OCI-LY7 (cell line): ENCODE data around the gene CCSAP. TPM values are rescaled to one million over a fixed set of nuclear protein-coding genes. Genes with fewer than 3 reads are reported as not detected.

Source experiments
- BruUV-seq: library from RNA; stranded (reverse); fragments of 400-500 nt; replicated peaks from 2 replicates; lab custom pipeline; 2021; lab: Mats Ljungman, UMichigan
- CTCF ChIA-PET: fragments of 300-600 bp; sonication (Branson Sonifier 250); formaldehyde crosslinking; loops from one replicate; lab custom pipeline; 2022; ENCODE audit warnings: antibody characterized with exemption; ENCODE audit not compliant: unreplicated experiment; lab: Charles Lee
- POLR2A ChIA-PET: fragments of 300-600 bp; sonication (Branson Sonifier 250); formaldehyde crosslinking; loops from one replicate; lab custom pipeline; 2022; ENCODE audit warnings: antibody characterized with exemption; lab: Charles Lee
- DNase-seq: peaks from one replicate; pipeline ENCODE4 v3.0.0-alpha.2; 2015; ENCODE audit warnings: low spot score
- H2AFZ ChIP-seq: fragments of 200-600 bp; sonication (generic), shearing (Covaris generic); 2 replicates; pipeline ENCODE4 v1.6.1; 2014; ENCODE audit warnings: mild to moderate bottlenecking, antibody characterized with exemption, low read length, moderate library complexity
- H3K27ac ChIP-seq: fragments of 200-600 bp; sonication (generic); 2 replicates; pipeline ENCODE4 v1.5.1; 2014; ENCODE audit warnings: mixed run types, low read depth, mild to moderate bottlenecking, moderate library complexity, low read length, inconsistent platforms; ENCODE audit not compliant: poor library complexity, severe bottlenecking
- H3K36me3 ChIP-seq: fragments of 200-600 bp; sonication (generic); 2 replicates; pipeline ENCODE4 v1.6.1; 2014; ENCODE audit warnings: mild to moderate bottlenecking, antibody characterized with exemption, low read length, moderate library complexity, mixed read lengths; ENCODE audit not compliant: insufficient read depth
- H3K4me1 ChIP-seq: fragments of 200-600 bp; sonication (generic); 2 replicates; pipeline ENCODE4 v1.5.1; 2014; ENCODE audit warnings: mild to moderate bottlenecking, low read length; ENCODE audit not compliant: insufficient read depth, poor library complexity, severe bottlenecking
- H3K4me2 ChIP-seq: fragments of 200-600 bp; sonication (generic); 2 replicates; pipeline ENCODE4 v1.6.1; 2014; ENCODE audit warnings: mild to moderate bottlenecking, low read length
- H3K4me3 ChIP-seq: fragments of 200-600 bp; sonication (generic); 2 replicates; pipeline ENCODE4 v1.5.1; 2014; ENCODE audit warnings: mild to moderate bottlenecking, low read depth, low read length; ENCODE audit not compliant: poor library complexity, severe bottlenecking
- H3K79me2 ChIP-seq: fragments of 200-600 bp; sonication (generic); 2 replicates; pipeline ENCODE4 v1.6.1; 2016; ENCODE audit warnings: low read depth, mild to moderate bottlenecking, low read length, moderate library complexity, mixed read lengths; ENCODE audit not compliant: insufficient read depth
- H3K9me2 ChIP-seq: fragments of 200-600 bp; sonication (generic); 2 replicates; pipeline ENCODE4 v1.6.1; 2016; ENCODE audit warnings: mild to moderate bottlenecking, low read length, mixed read lengths; ENCODE audit not compliant: insufficient read depth
- H3K9me3 ChIP-seq: fragments of 200-600 bp; sonication (generic); 2 replicates; pipeline ENCODE4 v1.6.1; 2014; ENCODE audit warnings: mild to moderate bottlenecking, mixed run types, low read length, mixed read lengths
- H4K20me1 ChIP-seq: fragments of 200-600 bp; sonication (generic); 2 replicates; pipeline ENCODE4 v1.6.1; 2014; ENCODE audit warnings: mild to moderate bottlenecking, antibody characterized with exemption, low read length, moderate library complexity, mixed read lengths; ENCODE audit not compliant: insufficient read depth
- CTCF ChIP-seq: fragments of 200-600 bp; sonication (generic); conservative IDR thresholded peaks from 2 replicates; pipeline ENCODE4 v1.5.1; 2014; ENCODE audit warnings: mild to moderate bottlenecking, antibody characterized with exemption, low read length, moderate library complexity, mixed read lengths
- EZH2phosphoT487 ChIP-seq: fragments of 200-600 bp; sonication (generic); IDR thresholded peaks from 2 replicates; pipeline ENCODE4 v1.6.1; 2018; ENCODE audit warnings: low read depth, borderline replicate concordance, mild to moderate bottlenecking, mixed run types, antibody characterized with exemption, low read length, moderate library complexity, mixed read lengths
- intact Hi-C: fragments of 100-400 bp; cut with micrococcal nuclease; formaldehyde crosslinking; loops from one replicate; pipeline ENCODE4 v1.10.0; 2022; ENCODE audit not compliant: unreplicated experiment
- total RNA-seq, 2 experiments: library from RNA; depleted of rRNA in 1 of 2; stranded (reverse); fragments of >200 nt in 1 of 2; shearing (Covaris generic) in 1 of 2; gene quantifications; 2 replicates each; pipeline ENCODE4 v1.2.3, GENCODE V29; 2014 to 2022

The CCSAP gene
- total RNA-seq, 2 experiments from 2014 or later, result 10.5 to 15.7 TPM

DNA sequence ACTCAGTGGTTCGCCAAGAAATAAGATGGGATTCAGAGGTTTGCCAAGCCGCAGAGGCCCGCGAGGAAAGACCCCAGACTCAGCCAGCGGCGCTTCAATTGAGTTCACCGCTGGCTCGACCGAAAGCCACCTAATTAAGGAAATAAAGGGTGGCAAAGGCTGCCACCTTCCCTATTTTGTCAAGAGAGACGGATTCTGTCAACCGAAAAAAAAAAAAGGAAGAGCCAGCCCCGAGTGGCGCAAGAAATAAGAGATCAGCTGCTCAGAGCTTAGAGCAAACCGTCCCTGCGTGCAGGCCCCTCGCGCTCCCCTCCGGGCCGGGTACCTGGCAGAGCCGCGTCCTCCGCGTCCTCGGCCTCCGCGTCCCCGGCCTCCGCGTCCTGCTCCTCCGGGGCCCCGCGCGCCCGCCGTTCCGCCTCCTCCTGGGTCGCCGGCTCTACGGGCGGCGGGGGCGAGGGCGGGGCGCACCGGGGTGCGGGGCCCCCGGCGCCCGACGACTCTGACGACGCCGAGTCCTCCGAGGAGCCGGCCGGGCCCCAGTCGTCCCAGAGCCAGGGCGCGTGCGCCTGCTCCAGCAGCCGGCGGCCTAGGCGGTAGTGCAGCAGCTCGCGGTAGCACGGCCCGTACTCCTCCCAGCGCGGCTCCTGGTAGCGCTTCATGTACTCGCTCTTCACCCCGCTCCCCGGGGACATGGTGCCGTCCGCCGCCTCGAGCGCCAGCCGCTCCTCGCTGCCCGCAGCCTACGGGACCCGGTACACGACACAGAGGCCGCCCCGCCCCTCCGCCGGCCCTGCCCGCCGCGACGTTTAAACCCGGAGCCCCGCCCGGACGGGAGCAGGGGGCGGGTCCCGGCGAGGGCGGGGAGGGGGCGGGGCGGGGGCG is 832 bp downstream of the CCSAP start:
- Histone ChIP-seq H3K36me3 (no peaks in the 10 kb centered on the region), H3K9me3 (no peaks in the 10 kb centered on the region), H4K20me1 (0 out of 2 replicates have a peak, but pooled peaks cover 6% of the 10 kb centered on the region), H3K27ac (peak overlapping the region; percentile 70), H3K4me3 (peak overlapping the region; percentile 79), H3K79me2 (peaks cover 48% of the 10 kb centered on the region), H3K4me2 (peak overlapping the region; percentile 100), H2AFZ (peak overlapping the region; percentile 26; the same call in 1 of the 2 replicates), H3K4me1 (peaks cover 38% of the 10 kb centered on the region), H3K9me2 (no peaks in the 10 kb centered on the region)
- ChIA-PET CTCF (no interaction called here), POLR2A (interaction anchor here (0.6 to 2.3 kb wide), 6 partner anchors 8 to 138 kb away, joined by 3 to 6 read pairs (median 3); no protein-coding TSS in a partner anchor)
- intact Hi-C loops, result loop anchor here (1.0 to 5.0 kb wide), 6 partner anchors 71 to 855 kb away; partner anchors contain the start of genes ABCB10, NUP133, RAB4A and RNF187
- no peak for TF ChIP-seq CTCF
- no peak for TF ChIP-seq EZH2phosphoT487
- DNase-seq, result peak; percentile 90
- BruUV-seq, result no TSS peak

- TF ChIP-seq EZH2phosphoT487 (no peak), CTCF (no peak)
- H3K4me1 ChIP-seq, result peaks cover 48% of the 10 kb centered on the region
Observed at GRCh38 chr1:229340496-229340895, 2.4 kb downstream of the CCSAP start.

More at GRCh38 chr1:229340496-229340895, 2.4 kb downstream of the CCSAP start:
- intact Hi-C loops, result loop anchor here (5.0 kb wide), 4 partner anchors 137 to 853 kb away; partner anchors contain the start of genes NUP133, RNF187, TAF5L and URB2
- peak overlapping the region; percentile 79 for H3K4me3 ChIP-seq
- peak overlapping the region; percentile 30 for H3K27ac ChIP-seq
- peak; percentile 30 for DNase-seq
- no peak overlapping the region for H2AFZ ChIP-seq
- 0 out of 2 replicates have a peak, but pooled peaks cover 6% of the 10 kb centered on the region for H4K20me1 ChIP-seq
- peaks cover 63% of the 10 kb centered on the region for H3K79me2 ChIP-seq
- H3K9me3 ChIP-seq, result no peaks in the 10 kb centered on the region
- ChIA-PET CTCF (no interaction called here), POLR2A (interaction anchor here (0.7 to 1.8 kb wide), 4 partner anchors 9 to 168 kb away, joined by 3 to 5 read pairs (median 4); partner anchors contain the start of gene NUP133)
- H3K36me3 ChIP-seq, result 0 out of 2 replicates have a peak, but pooled peaks cover 8% of the 10 kb centered on the region
- no TSS peak for BruUV-seq
- peak overlapping the region; percentile 100 for H3K4me2 ChIP-seq
- H3K9me2 ChIP-seq, result no peaks in the 10 kb centered on the region
